SK-N-SH (cell line): ENCODE measurements around the gene CBFA2T3. TPM values are rescaled to one million over a fixed set of nuclear protein-coding genes. Genes with fewer than 3 reads are reported as not detected.
"Not testable (repeated sequence)": the region's sequence is repeated elsewhere in the genome, so short reads cannot be mapped to it uniquely, and the experiment has no call there.

Experiments
- CTCF ChIA-PET: fragments of 300-600, 350-600 bp; formaldehyde crosslinking; extraction: SDS; loops from one replicate; lab custom pipeline; 2021; lab: Yijun Ruan, JAX
- POLR2A ChIA-PET: fragments of 350-600 bp; sonication (Branson Sonifier 250); formaldehyde crosslinking; extraction: SDS; loops from one replicate; lab custom pipeline; 2020; ENCODE audit warnings: antibody characterized with exemption, inconsistent platforms; lab: Yijun Ruan, JAX
- DNase-seq: peaks from one replicate; pipeline ENCODE4 v3.0.0; 2012
- H2AFZ ChIP-seq: fragments of 200-600 bp; sonication (generic); 2 replicates; pipeline ENCODE4 v1.8.1; 2016; ENCODE audit warnings: antibody characterized with exemption, mild to moderate bottlenecking, low read depth
- H3F3A ChIP-seq: fragments of 200-600 bp; sonication (generic); replicated peaks from 2 replicates; pipeline ENCODE3; 2016; ENCODE audit warnings: antibody characterized with exemption, mild to moderate bottlenecking; ENCODE audit not compliant: insufficient read depth
- H3K27ac ChIP-seq, 2 experiments: fragments of 200-500 bp in 1 of 2; fragments of 200-600 bp in 1 of 2; sonication (Bioruptor generic) in 1 of 2; sonication (generic), shearing (Covaris generic) in 1 of 2; 2 replicates each; pipeline versions ENCODE4 v1.5.1 to v1.6.1; 2014 to 2016; ENCODE audit warnings: low read depth in 2 of 2, inconsistent platforms in 1 of 2, low read length in 1 of 2, mild to moderate bottlenecking in 1 of 2, mixed read lengths in 1 of 2
- H3K27me3 ChIP-seq: fragments of 200-600 bp; sonication (generic), shearing (Covaris generic); 2 replicates; pipeline ENCODE4 v1.6.1; 2016; ENCODE audit warnings: mixed run types; ENCODE audit not compliant: insufficient read depth
- H3K36me3 ChIP-seq, 2 experiments: fragments of 200-500 bp in 1 of 2; fragments of 200-600 bp in 1 of 2; sonication (Bioruptor generic) in 1 of 2; sonication (generic) in 1 of 2; replicated peaks in 1 of 2; 2 replicates each; pipeline versions ENCODE3 to v1.5.1; 2014 to 2016; ENCODE audit warnings: low read length in 1 of 2, mild to moderate bottlenecking in 1 of 2; ENCODE audit not compliant: insufficient read depth in 2 of 2, control insufficient read depth in 1 of 2
- H3K4me1 ChIP-seq, 2 experiments: fragments of 200-500 bp in 1 of 2; fragments of 200-600 bp in 1 of 2; sonication (Bioruptor generic) in 1 of 2; sonication (generic), shearing (Covaris generic) in 1 of 2; 2 replicates each; pipeline versions ENCODE4 v1.5.1 to v1.6.1; 2014 to 2016; ENCODE audit warnings: low read depth in 1 of 2, low read length in 1 of 2, mixed run types in 1 of 2; ENCODE audit not compliant: insufficient read depth in 2 of 2, control insufficient read depth in 1 of 2
- H3K4me2 ChIP-seq: fragments of 200-600 bp; sonication (generic), shearing (Covaris generic); 2 replicates; pipeline ENCODE4 v1.6.1; 2017; ENCODE audit warnings: mixed run types
- H3K4me3 ChIP-seq, 2 experiments: fragments of 200-500 bp in 1 of 2; fragments of 200-600 bp in 1 of 2; sonication (Bioruptor generic) in 1 of 2; sonication (generic), shearing (Covaris generic) in 1 of 2; 2 replicates each; pipeline versions ENCODE4 v1.5.1 to v1.8.1; 2014 to 2016; ENCODE audit warnings: low read depth in 2 of 2, inconsistent platforms in 1 of 2, low read length in 1 of 2, mild to moderate bottlenecking in 1 of 2, mixed read lengths in 1 of 2, moderate library complexity in 1 of 2
- H3K79me2 ChIP-seq: fragments of 200-600 bp; sonication (generic); 2 replicates; pipeline ENCODE4 v1.8.1; 2017; ENCODE audit warnings: mild to moderate bottlenecking; ENCODE audit not compliant: insufficient read depth
- H3K9ac ChIP-seq: fragments of 200-600 bp; sonication (generic); 2 replicates; pipeline ENCODE4 v1.6.1; 2017; ENCODE audit warnings: mixed run types
- H3K9me2 ChIP-seq: fragments of 200-600 bp; sonication (generic); 2 replicates; pipeline ENCODE4 v1.6.1; 2017; ENCODE audit warnings: mixed run types
- H3K9me3 ChIP-seq: fragments of 200-600 bp; sonication (generic); 2 replicates; pipeline ENCODE4 v1.6.1; 2017; ENCODE audit warnings: mixed run types, mild to moderate bottlenecking, moderate library complexity
- H4K20me1 ChIP-seq: fragments of 200-600 bp; sonication (generic); 2 replicates; pipeline ENCODE4 v1.6.1; 2017; ENCODE audit warnings: mild to moderate bottlenecking, mixed run types; ENCODE audit not compliant: insufficient read depth
- CHD2 ChIP-seq: fragments of 150-350 bp; IDR thresholded peaks from 2 replicates; pipeline ENCODE4 v1.6.1; 2018; ENCODE audit warnings: low read length; ENCODE audit not compliant: partially characterized antibody
- FOXJ3 ChIP-seq: sonication (generic); formaldehyde crosslinking; IDR thresholded peaks from 2 replicates; pipeline ENCODE4 v1.5.1; 2020; ENCODE audit warnings: mild to moderate bottlenecking, missing genetic modification reagents
- MXI1 ChIP-seq: IDR thresholded peaks from 2 replicates; pipeline ENCODE4 v1.6.1; 2012; ENCODE audit warnings: mild to moderate bottlenecking, low read depth, low read length, improper control_type of control experiment
- WGBS: methylation state at CpG from one replicate; pipeline ENCODE4 v1.1.6; 2017; ENCODE audit warnings: low lambda C conversion rate; 5-methylcytosine and 5-hydroxymethylcytosine counted together
- polyA plus RNA-seq, 3 experiments: library from polyadenylated mRNA; depleted of rRNA; stranded (reverse); fragments of >200 nt; gene quantifications; 2 replicates each; pipeline ENCODE4 v1.2.3, GENCODE V29; 2012
- TF ChIP-seq, protein P1 (sequence below): fragments of 150-350 bp; IDR thresholded peaks from 2 replicates; pipeline ENCODE4 v1.6.1; 2017; ENCODE audit warnings: antibody characterized with exemption, low read length, low read depth, borderline replicate concordance
- TF ChIP-seq, protein P2 (sequence below): IDR thresholded peaks from 2 replicates; pipeline ENCODE4; 2012
- TF ChIP-seq, protein P3 (sequence below): IDR thresholded peaks from 2 replicates; pipeline ENCODE4 v1.6.1; 2012; ENCODE audit warnings: mild to moderate bottlenecking, low read depth, low read length, moderate library complexity

The CBFA2T3 gene
- polyA plus RNA-seq, 1 of the 3 experiments (the other 2 are of a cell fraction), result not detected

DNA sequence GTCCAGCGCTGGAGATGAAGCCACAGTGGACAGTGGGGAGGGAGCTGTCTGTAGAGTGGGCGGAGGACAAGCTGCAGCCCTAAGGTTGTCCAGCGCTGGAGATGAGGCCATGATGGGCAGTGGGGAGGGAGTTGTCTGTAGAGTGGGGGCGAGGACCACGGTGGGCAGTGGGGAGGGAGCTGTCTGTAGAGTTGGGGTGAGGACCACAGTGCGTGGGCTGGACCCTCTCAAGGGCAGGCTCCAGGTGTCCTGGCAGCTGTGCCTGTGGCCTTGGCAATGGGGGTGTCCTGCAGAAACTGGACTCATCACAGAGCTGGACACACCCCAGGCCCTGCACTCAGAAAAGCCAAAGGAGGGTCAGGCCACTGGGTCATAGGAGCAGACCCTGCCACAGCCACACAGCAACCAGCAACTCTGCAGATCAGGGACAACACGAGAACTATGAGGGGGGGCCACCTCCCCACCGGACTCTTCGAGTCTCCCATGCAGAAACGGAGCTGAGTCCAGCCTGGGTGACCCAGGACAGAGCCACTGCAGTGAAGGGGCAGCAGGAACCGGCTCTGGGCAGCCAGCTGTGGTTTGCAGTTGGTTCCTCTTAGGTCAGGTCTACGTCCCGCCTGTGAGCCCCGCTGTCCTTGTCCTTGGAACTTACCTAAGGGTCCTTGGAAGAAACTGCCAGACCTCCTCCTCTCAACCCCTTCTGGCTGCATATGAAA lies 33.4 kb upstream of the CBFA2T3 start (continued):
- TF ChIP-seq CHD2 (no peak), MXI1 (no peak), FOXJ3 (CRISPR knock-in tag) (no peak)
- TF ChIP-seq, protein P1, sequence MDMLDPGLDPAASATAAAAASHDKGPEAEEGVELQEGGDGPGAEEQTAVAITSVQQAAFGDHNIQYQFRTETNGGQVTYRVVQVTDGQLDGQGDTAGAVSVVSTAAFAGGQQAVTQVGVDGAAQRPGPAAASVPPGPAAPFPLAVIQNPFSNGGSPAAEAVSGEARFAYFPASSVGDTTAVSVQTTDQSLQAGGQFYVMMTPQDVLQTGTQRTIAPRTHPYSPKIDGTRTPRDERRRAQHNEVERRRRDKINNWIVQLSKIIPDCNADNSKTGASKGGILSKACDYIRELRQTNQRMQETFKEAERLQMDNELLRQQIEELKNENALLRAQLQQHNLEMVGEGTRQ, result no peak
- TF ChIP-seq, protein P2, sequence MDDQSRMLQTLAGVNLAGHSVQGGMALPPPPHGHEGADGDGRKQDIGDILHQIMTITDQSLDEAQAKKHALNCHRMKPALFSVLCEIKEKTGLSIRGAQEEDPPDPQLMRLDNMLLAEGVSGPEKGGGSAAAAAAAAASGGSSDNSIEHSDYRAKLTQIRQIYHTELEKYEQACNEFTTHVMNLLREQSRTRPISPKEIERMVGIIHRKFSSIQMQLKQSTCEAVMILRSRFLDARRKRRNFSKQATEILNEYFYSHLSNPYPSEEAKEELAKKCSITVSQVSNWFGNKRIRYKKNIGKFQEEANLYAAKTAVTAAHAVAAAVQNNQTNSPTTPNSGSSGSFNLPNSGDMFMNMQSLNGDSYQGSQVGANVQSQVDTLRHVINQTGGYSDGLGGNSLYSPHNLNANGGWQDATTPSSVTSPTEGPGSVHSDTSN, result no peak

- 35% methylated on average over 16 of the region's 17 CpGs for WGBS
- CTCF ChIA-PET, result interaction anchor here (0.7 kb wide), 1 partner anchor 15 kb away, joined by 3 read pairs; no protein-coding TSS in a partner anchor
- POLR2A ChIA-PET, result interaction anchor here (0.6 kb wide), 1 partner anchor 43 kb away, joined by 3 read pairs; no protein-coding TSS in a partner anchor
Observed at GRCh38 chr16:89009343-89010209, 32.6 kb upstream of the CBFA2T3 start.

GRCh38 chr16:89008796-89009195 lies 31.8 kb upstream of the CBFA2T3 start:
- H3K4me2 ChIP-seq, H3F3A ChIP-seq, H3K9ac ChIP-seq, CTCF ChIA-PET, POLR2A ChIA-PET, H3K27me3 ChIP-seq, H3K36me3 ChIP-seq, H3K27ac ChIP-seq, H3K9me2 ChIP-seq, H4K20me1 ChIP-seq, H3K4me3 ChIP-seq, DNase-seq, H3K4me1 ChIP-seq, H2AFZ ChIP-seq, H3K9me3 ChIP-seq, H3K79me2 ChIP-seq: not testable (repeated sequence)
- 11% methylated on average over 3 of the region's 4 CpGs for WGBS

More at GRCh38 chr16:89009343-89010209, 32.6 kb upstream of the CBFA2T3 start:
- no peak for TF ChIP-seq FOXJ3 (CRISPR knock-in tag)
- TF ChIP-seq, protein P3, sequence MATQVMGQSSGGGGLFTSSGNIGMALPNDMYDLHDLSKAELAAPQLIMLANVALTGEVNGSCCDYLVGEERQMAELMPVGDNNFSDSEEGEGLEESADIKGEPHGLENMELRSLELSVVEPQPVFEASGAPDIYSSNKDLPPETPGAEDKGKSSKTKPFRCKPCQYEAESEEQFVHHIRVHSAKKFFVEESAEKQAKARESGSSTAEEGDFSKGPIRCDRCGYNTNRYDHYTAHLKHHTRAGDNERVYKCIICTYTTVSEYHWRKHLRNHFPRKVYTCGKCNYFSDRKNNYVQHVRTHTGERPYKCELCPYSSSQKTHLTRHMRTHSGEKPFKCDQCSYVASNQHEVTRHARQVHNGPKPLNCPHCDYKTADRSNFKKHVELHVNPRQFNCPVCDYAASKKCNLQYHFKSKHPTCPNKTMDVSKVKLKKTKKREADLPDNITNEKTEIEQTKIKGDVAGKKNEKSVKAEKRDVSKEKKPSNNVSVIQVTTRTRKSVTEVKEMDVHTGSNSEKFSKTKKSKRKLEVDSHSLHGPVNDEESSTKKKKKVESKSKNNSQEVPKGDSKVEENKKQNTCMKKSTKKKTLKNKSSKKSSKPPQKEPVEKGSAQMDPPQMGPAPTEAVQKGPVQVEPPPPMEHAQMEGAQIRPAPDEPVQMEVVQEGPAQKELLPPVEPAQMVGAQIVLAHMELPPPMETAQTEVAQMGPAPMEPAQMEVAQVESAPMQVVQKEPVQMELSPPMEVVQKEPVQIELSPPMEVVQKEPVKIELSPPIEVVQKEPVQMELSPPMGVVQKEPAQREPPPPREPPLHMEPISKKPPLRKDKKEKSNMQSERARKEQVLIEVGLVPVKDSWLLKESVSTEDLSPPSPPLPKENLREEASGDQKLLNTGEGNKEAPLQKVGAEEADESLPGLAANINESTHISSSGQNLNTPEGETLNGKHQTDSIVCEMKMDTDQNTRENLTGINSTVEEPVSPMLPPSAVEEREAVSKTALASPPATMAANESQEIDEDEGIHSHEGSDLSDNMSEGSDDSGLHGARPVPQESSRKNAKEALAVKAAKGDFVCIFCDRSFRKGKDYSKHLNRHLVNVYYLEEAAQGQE, result peak; percentile 94
- TF ChIP-seq, all 33 proteins: peak for 1
- no peak for DNase-seq
- H3K9me2 ChIP-seq, result no peaks in the 10 kb centered on the region
- no peaks in the 10 kb centered on the region for H4K20me1 ChIP-seq
- H3K4me3 ChIP-seq, result no peak overlapping the region
- no peaks in the 10 kb centered on the region for H3K4me1 ChIP-seq
- no peaks in the 10 kb centered on the region for H3K36me3 ChIP-seq
- no peak overlapping the region for H3K27ac ChIP-seq
- H3K9ac ChIP-seq, result no peak overlapping the region
- H3F3A ChIP-seq, result no peaks in the 10 kb centered on the region
- H3K9me3 ChIP-seq, result no peaks in the 10 kb centered on the region
- no peak overlapping the region for H3K4me2 ChIP-seq
- no peaks in the 10 kb centered on the region for H3K27me3 ChIP-seq
- H2AFZ ChIP-seq, result no peak overlapping the region
- no peaks in the 10 kb centered on the region for H3K79me2 ChIP-seq
